ENCODE measurements around the gene CXXC1. TPM values are rescaled to one million over a fixed set of nuclear protein-coding genes. Genes with fewer than 3 reads are reported as not detected.

CXXC1 gene
- total and polyA plus RNA-seq, 2 of the 8 experiments (the other 6 are each of a cell fraction or from before 2014, with no cell fraction given) = 73.3 to 136 TPM

DNA sequence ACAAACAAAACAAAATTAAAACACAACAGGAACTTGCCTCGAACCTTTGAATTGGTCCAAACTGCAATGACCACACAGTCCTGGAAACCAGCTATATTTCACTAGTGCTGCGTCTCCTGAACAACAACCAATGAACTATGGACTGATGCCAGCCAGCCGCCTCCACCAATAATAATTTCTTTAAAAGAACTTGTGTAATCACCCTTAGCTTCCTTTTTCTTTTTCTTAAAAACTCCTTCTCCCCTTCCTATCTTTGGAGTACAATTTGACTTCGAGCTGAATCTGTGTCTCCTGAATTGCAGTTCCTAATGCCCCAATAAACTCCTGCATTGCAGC lies 1.6 kb upstream of the CXXC1 start (continued):
- TF ChIP-seq CHD7 (IDR thresholded peaks at IDR 0.05; ENCODE audit: insufficient replicate concordance, low read length) = no peak
- TF ChIP-seq MAX (IDR thresholded peaks at IDR 0.05) = no peak
- TF ChIP-seq BCL11A (IDR thresholded peaks at IDR 0.05; ENCODE audit: low read depth in 2 of 2, low read length in 2 of 2) = no peak
- TF ChIP-seq BACH1 (IDR thresholded peaks at IDR 0.05; ENCODE audit: low read length) = no peak
- TF ChIP-seq TAF7 (optimal IDR thresholded peaks at IDR 0.05; ENCODE audit: borderline replicate concordance, low read depth, low read length) = no peak
- TF ChIP-seq RBBP5 (IDR thresholded peaks at IDR 0.05; ENCODE audit: borderline replicate concordance, low read depth, low read length) = no peak
- no peak for TF ChIP-seq ATF3 (IDR thresholded peaks at IDR 0.05; ENCODE audit: insufficient read depth, low read depth, low read length)
- no peak for TF ChIP-seq SRF (IDR thresholded peaks at IDR 0.05; ENCODE audit: low read depth, low read length)
- no peak for TF ChIP-seq SP2 (IDR thresholded peaks at IDR 0.05; ENCODE audit: low read length)
- TF ChIP-seq FOSL1 (IDR thresholded peaks at IDR 0.05; ENCODE audit: insufficient read depth, low read depth, low read length) = no peak
- no peak for TF ChIP-seq GTF2F1 (IDR thresholded peaks at IDR 0.05; ENCODE audit: borderline replicate concordance, low read depth, low read length)

Measured in H1 (cell line).